Motor neuron (in vitro differentiated cells): ENCODE data around the gene THOC7. TPM values are rescaled to one million over a fixed set of nuclear protein-coding genes. Genes with fewer than 3 reads are reported as not detected.

Source experiments
- ATAC-seq, 8 experiments: fragments of 200-7000 bp; cut with Tn5 transposase; replicated peaks in 6 of 8; 2 replicates each; pipeline ENCODE4 v1.8.0; 2021; ENCODE audit warnings: mild to moderate bottlenecking in 8 of 8, moderate library complexity in 8 of 8
- H3K27ac ChIP-seq, 2 donors: fragments of 250-450 bp; sonication (Bioruptor Pico); 2 replicates each; pipeline ENCODE4 v1.9.0; 2021; ENCODE audit warnings: antibody characterized with exemption in 2 of 2, mild to moderate bottlenecking in 2 of 2, moderate library complexity in 1 of 2
- H3K4me1 ChIP-seq, 2 donors: fragments of 250-450 bp; sonication (Bioruptor Pico); replicated peaks in 1 of 2; 2 replicates each; pipeline ENCODE4 v1.6.1; 2021; ENCODE audit warnings: antibody characterized with exemption in 2 of 2, mild to moderate bottlenecking in 2 of 2, moderate library complexity in 1 of 2
- H3K4me3 ChIP-seq, 5 donors: fragments of 250-450 bp; sonication (Bioruptor Pico); 2 replicates each; pipeline ENCODE4 v1.9.0; 2021; ENCODE audit warnings: antibody characterized with exemption in 5 of 5, mild to moderate bottlenecking in 5 of 5, moderate library complexity in 4 of 5
- WGBS, 10 experiments: fragments of 450-650 bp; shearing (Covaris generic); methylation state at CpG; one replicate each; pipeline ENCODE4 v1.0.0; 2022; 5-methylcytosine and 5-hydroxymethylcytosine counted together
- in situ Hi-C, 9 experiments: fragments of 400-800 bp; cut with MboI; loops; one replicate each; pipeline ENCODE4 v1.15.0; 2021; ENCODE audit warnings: low sequenced_read_pairs in 9 of 9, low pct_unique_long_range_greater_than_20kb in 2 of 9; ENCODE audit not compliant: unreplicated experiment in 9 of 9
- total RNA-seq, 8 experiments: library from RNA; unstranded; fragments of 300-600 nt; gene quantifications; 2 replicates each; pipeline versions ENCODE4 v1.2.3 to v1.2.4, GENCODE V29; 2022

Gene THOC7
- total RNA-seq, 8 experiments from 2014 or later: 53.3 to 97.1 (median 72.1) TPM

GRCh38 chr3:63809607-63810006 is 54.0 kb downstream of the THOC7 start:
- WGBS, 10 experiments: 50 to 100% (median 87%) methylated on average over 1 to 6 of the region's 6 CpGs; no CpG with 5 or more reads in 1 of the 10 experiments
- Histone ChIP-seq H3K27ac (no peak overlapping the region), H3K4me3 (no peak overlapping the region), H3K4me1 (peaks cover 7 to 8% of the 10 kb centered on the region in 2 donors)
- no peak for ATAC-seq
- in situ Hi-C loops: loop anchor here (10.0 to 25.0 kb wide), 2 partner anchors 447 to 455 kb away; no protein-coding TSS in a partner anchor

DNA sequence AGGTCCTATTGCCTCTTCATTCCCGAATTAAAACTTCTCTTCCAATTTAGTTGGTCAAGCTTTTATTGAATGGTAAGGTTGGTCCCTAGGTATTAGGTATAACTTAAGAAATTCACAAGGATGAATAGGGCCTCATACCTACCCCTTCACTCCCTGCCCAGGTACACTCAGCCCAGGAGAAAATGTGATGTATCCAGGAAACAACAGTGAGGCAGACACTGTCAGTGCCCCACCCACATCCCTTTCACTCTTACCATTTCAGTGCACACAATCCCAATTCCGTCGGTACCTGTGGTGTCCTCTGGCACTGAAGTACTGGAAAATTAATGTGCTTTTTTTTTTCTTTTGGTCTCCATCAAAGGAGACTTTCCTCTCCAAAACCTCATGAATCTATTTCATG is 55.0 kb downstream of the THOC7 start:
- in situ Hi-C loops: loop anchor here in 4 of 9 experiments (25.0 kb wide), 1 partner anchor 446 kb away; no protein-coding TSS in a partner anchor
- peaks cover 0 to 5% of the 10 kb centered on the region in 2 donors for H3K4me1 ChIP-seq
- no peak overlapping the region for H3K4me3 ChIP-seq
- WGBS, 10 experiments: 51 to 100% (median 82%) methylated on average over 1 to 3 of the region's 3 CpGs; no CpG with 5 or more reads in 1 of the 10 experiments
- no peak for ATAC-seq
- no peak overlapping the region for H3K27ac ChIP-seq

- Histone ChIP-seq H3K4me1 (peaks cover 0 to 5% of the 10 kb centered on the region in 2 donors), H3K27ac (no peak overlapping the region), H3K4me3 (no peak overlapping the region)
- ATAC-seq: no peak
- 60 to 100% (median 90%) methylated on average over 1 to 5 of the region's 5 CpGs for WGBS, 10 experiments
- in situ Hi-C loops: loop anchor here in 4 of 9 experiments (25.0 kb wide), 1 partner anchor 446 kb away; no protein-coding TSS in a partner anchor
Measured at GRCh38 chr3:63807961-63808565, 55.5 kb downstream of the THOC7 start.

DNA sequence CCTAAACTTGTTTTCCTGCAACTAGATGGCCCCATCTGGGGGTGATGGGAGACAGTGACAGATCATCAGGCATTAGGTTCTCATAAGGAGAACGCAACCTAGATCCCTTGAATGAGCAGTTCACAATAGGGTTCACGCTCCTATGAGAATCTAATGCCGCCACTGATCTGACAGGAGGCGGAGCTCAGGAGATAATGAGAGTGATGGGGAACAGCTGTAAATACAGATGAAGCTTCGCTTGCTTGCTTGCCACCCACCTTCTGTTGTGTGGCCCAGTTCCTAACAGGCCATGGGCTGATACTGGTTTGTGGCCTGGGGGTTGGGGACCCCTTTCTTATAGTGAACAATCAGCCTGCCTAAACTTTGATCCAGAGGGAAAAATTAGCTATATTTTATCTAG is 59.7 kb downstream of the THOC7 start:
- no peak overlapping the region for H3K27ac ChIP-seq
- 58 to 100% (median 65%) methylated on average over 1 to 5 of the region's 5 CpGs; no CpG with 5 or more reads in 3 of the 10 experiments for WGBS, 10 experiments
- peaks cover under 1 to 30% of the 10 kb centered on the region in 2 donors for H3K4me1 ChIP-seq
- in situ Hi-C loops: loop anchor here in 4 of 9 experiments (25.0 kb wide), 1 partner anchor 442 kb away; no protein-coding TSS in a partner anchor
- no peak overlapping the region for H3K4me3 ChIP-seq
- ATAC-seq: no peak

DNA sequence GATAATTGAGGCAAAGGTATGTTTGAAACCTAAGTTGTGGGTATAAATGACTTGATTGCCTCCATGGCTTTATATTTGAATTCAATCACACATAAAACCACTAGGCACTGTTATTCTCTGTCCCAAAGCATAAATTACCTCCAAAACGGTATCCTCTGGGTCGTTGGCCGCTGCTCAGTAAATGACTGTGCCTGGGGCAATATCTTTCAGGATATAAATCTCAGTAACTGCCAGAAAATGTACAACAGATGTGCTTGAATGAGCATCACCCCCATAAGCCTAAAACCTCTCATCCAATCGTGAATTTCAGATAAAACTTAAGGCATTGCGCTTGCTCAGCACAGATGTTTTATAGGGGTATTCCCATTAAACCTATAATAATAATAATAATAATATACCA is 63.5 kb downstream of the THOC7 start:
- WGBS, 10 experiments: 8 to 90% (median 47%) methylated on average over 2 to 5 of the region's 5 CpGs; no CpG with 5 or more reads in 2 of the 10 experiments
- Histone ChIP-seq H3K4me1 (peaks cover 3 to 40% of the 10 kb centered on the region in 2 donors), H3K27ac (no peak overlapping the region), H3K4me3 (no peak overlapping the region)
- in situ Hi-C loops: loop anchor here in 4 of 9 experiments (25.0 kb wide), 1 partner anchor 438 kb away; no protein-coding TSS in a partner anchor
- ATAC-seq: peak in 1 of 8 experiments; percentile 44

GRCh38 chr3:63798949-63799348 is 64.7 kb downstream of the THOC7 start:
- peak in 4 of 8 experiments; percentile 23 to 56 (median 49) for ATAC-seq
- WGBS, 10 experiments: 29 to 86% (median 53%) methylated on average over 1 to 2 of the region's 2 CpGs; no CpG with 5 or more reads in 5 of the 10 experiments
- Histone ChIP-seq H3K4me1 (peaks cover 3 to 39% of the 10 kb centered on the region in 2 donors), H3K27ac (no peak overlapping the region), H3K4me3 (no peak overlapping the region)
- in situ Hi-C loops: no loop called here

DNA sequence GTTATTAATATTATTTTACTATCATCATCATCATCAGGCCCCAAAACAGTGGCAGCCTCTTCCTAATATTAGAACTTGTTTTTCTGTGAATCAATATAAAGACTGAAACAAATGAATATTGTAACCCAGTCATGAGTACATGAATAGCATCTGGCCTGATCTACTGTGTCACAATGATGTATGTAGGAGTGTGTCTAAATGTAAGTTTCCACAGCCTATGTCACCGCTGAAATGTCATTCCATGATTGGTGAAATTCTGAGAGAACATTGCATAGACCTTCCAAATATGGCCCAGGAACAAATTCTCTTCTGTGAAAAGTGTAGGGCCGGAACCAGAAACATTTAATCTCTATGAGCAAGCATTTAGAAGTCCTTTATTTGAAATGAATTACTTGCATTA is 65.1 kb downstream of the THOC7 start:
- 40 to 100% (median 94%) methylated on average over 1 to 2 of the region's 2 CpGs; no CpG with 5 or more reads in 2 of the 10 experiments for WGBS, 10 experiments
- H3K4me1 ChIP-seq: peaks cover 3 to 36% of the 10 kb centered on the region in 2 donors
- peak in 4 of 8 experiments; percentile 25 to 64 (median 52) for ATAC-seq
- H3K4me3 ChIP-seq: no peak overlapping the region
- in situ Hi-C loops: no loop called here
- no peak overlapping the region for H3K27ac ChIP-seq

- in situ Hi-C loops: no loop called here
- H3K4me1 ChIP-seq: peaks cover 3 to 26% of the 10 kb centered on the region in 2 donors
- no peak overlapping the region for H3K4me3 ChIP-seq
- ATAC-seq: no peak
- WGBS, 10 experiments: 57 to 100% (median 84%) methylated on average over 2 to 6 of the region's 6 CpGs
- H3K27ac ChIP-seq: no peak overlapping the region
Measured at GRCh38 chr3:63795438-63795837, 68.2 kb downstream of the THOC7 start.

- WGBS, 10 experiments: 0 to 33% (median 0%) methylated on average over 1 of the region's 1 CpG; no CpG with 5 or more reads in 1 of the 10 experiments
- in situ Hi-C loops: no loop called here
- Histone ChIP-seq H3K4me3 (no peak overlapping the region), H3K4me1 (peaks cover 0 to 5% of the 10 kb centered on the region in 2 donors), H3K27ac (no peak overlapping the region)
- peak in 2 of 8 experiments; percentile 34 to 61 for ATAC-seq
Measured at GRCh38 chr3:63791974-63792373, 71.6 kb downstream of the THOC7 start.

Other genes starting within 250 kb of the THOC7 start
- gene SNTN, start 211.1 kb downstream of the THOC7 start, total RNA-seq: under 1 TPM in 5 of 8 experiments, not detected in 3; 0.09 to 0.38 (median 0.14) TPM
- gene C3orf49, start 44.5 kb downstream of the THOC7 start, total RNA-seq: 1 to 10 TPM in 2 of 8 experiments, under 1 TPM in 6; 0.22 to 1.4 (median 0.38) TPM
- 10 to 100 TPM in 4 of 8 experiments, 1 to 10 TPM in 4; 5.1 to 35.5 (median 10.4) TPM for gene ATXN7, start 62 bp upstream of the THOC7 start, total RNA-seq
- 10 to 100 TPM in 2 of 8 experiments, not detected in 6; 11.4 to 12.1 TPM for gene SCAANT1, start 48.6 kb upstream of the THOC7 start, total RNA-seq
- gene PSMD6, start 159.7 kb upstream of the THOC7 start, total RNA-seq: 100 to 1,000 TPM in 4 of 8 experiments, 10 to 100 TPM in 4; 77.9 to 140 (median 105) TPM